Breast epithelium (tissue), 4 donors: Measurements from ENCODE around the gene CCNYL1. TPM values are rescaled to one million over a fixed set of nuclear protein-coding genes. Genes with fewer than 3 reads are reported as not detected.
"Not testable (repeated sequence)": the region's sequence is repeated elsewhere in the genome, so short reads cannot be mapped to it uniquely, and the experiment has no call there.

Experiments
- DNase-seq, 2 donors: peaks; one replicate each; pipeline ENCODE4 v3.0.0-alpha.2; 2019; ENCODE audit warnings: low spot score in 2 of 2
- H3K27ac ChIP-seq, 2 donors: fragments of 200-600 bp; sonication (generic) in 1 of 2; one replicate each; pipeline ENCODE4 v1.5.1; 2016 to 2019; ENCODE audit warnings: mild to moderate bottlenecking in 1 of 2
- H3K27me3 ChIP-seq, 2 donors: fragments of 200-600 bp; sonication (generic) in 1 of 2; one replicate each; pipeline versions ENCODE4 v1.5.1 to v1.6.0; 2017 to 2019; ENCODE audit warnings: control low read depth in 1 of 2, mild to moderate bottlenecking in 1 of 2
- H3K36me3 ChIP-seq: fragments of 200-600 bp; one replicate; pipeline ENCODE4 v1.5.1; 2019
- H3K4me1 ChIP-seq, 2 donors: fragments of 200-600 bp; sonication (generic); one replicate each; pipeline ENCODE4 v1.5.1; 2016 to 2019; ENCODE audit warnings: control low read depth in 1 of 2
- H3K4me3 ChIP-seq, 3 donors: fragments of 200-600 bp; sonication (generic); 1 replicate in 2 of 3; 2 replicates in 1 of 3; pipeline ENCODE4 v1.5.1; 2016 to 2019; ENCODE audit warnings: mild to moderate bottlenecking in 3 of 3, moderate library complexity in 2 of 3
- H3K9me3 ChIP-seq, 2 donors: fragments of 200-600 bp; sonication (generic) in 1 of 2; one replicate each; pipeline ENCODE4 v1.5.1; 2016 to 2019; ENCODE audit warnings: control low read depth in 1 of 2
- POLR2A ChIP-seq: fragments of 450-650 bp; IDR thresholded peaks from one replicate; pipeline ENCODE4 v1.6.1; 2016; ENCODE audit warnings: antibody characterized with exemption, mild to moderate bottlenecking, moderate library complexity
- POLR2AphosphoS5 ChIP-seq, 3 donors: sonication (generic); formaldehyde crosslinking; IDR thresholded peaks; one replicate each; pipeline ENCODE4 v1.6.1; 2017; ENCODE audit warnings: antibody characterized with exemption in 3 of 3
- intact Hi-C: fragments of 100-400 bp; cut with DNase I; formaldehyde crosslinking; loops from one replicate; pipeline ENCODE4 v1.15.1; 2023; ENCODE audit warnings: low total_unique reads
- total RNA-seq, 3 donors: library from RNA; depleted of rRNA; stranded (reverse); fragments of >200 nt; gene quantifications; one replicate each; pipeline ENCODE4 v1.1.0, GENCODE V29; 2016
- TF ChIP-seq, protein P1 (sequence below), 3 donors: fragments of 450-650 bp; IDR thresholded peaks; one replicate each; pipeline ENCODE4 v1.5.1; 2016 to 2017; ENCODE audit warnings: antibody characterized with exemption in 3 of 3, mild to moderate bottlenecking in 3 of 3, moderate library complexity in 3 of 3

CCNYL1 gene
- total RNA-seq, 3 donors from 2014 or later, result 10.0 to 17.4 (median 11.8) TPM

DNA sequence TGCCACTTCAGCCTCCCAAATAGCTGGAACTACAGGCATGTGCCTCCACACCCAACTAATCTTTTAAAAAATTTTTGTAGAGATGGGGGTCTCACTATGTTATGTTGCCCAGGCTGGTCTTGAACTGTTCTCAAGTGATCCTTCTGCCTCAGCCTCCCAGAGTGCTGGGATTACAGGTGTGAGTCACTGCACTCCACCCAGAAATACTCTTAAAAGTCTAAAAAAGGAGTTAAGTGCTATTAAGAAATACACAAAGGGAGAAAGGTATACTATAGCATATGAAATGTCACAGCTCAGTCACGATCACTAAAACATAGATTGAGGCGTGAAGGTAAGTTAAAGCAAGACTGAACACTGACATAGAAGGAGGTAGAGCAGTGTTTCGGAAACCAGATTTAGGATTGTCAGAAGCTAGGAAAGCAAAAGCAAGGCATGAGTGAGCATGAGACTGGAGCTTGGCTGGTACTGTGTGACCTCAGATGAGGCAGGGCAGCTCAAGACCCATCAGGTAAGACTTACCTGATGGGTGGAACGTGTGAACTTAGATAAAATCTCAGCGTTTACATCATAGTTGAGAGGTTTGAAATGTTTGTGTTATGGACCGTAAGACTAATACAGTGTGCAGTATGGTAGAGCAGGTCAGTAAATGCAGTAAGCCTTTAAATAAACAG, 9.2 kb downstream of the CCNYL1 start:
- Histone ChIP-seq H3K9me3 (no peaks in the 10 kb centered on the region), H3K27me3 (no peaks in the 10 kb centered on the region), H3K36me3 (no peaks in the 10 kb centered on the region), H3K4me1 (no peaks in the 10 kb centered on the region), H3K27ac (no peak overlapping the region), H3K4me3 (no peak overlapping the region)
- intact Hi-C loops, result no loop called here
- DNase-seq, result no peak
- TF ChIP-seq, protein P1, sequence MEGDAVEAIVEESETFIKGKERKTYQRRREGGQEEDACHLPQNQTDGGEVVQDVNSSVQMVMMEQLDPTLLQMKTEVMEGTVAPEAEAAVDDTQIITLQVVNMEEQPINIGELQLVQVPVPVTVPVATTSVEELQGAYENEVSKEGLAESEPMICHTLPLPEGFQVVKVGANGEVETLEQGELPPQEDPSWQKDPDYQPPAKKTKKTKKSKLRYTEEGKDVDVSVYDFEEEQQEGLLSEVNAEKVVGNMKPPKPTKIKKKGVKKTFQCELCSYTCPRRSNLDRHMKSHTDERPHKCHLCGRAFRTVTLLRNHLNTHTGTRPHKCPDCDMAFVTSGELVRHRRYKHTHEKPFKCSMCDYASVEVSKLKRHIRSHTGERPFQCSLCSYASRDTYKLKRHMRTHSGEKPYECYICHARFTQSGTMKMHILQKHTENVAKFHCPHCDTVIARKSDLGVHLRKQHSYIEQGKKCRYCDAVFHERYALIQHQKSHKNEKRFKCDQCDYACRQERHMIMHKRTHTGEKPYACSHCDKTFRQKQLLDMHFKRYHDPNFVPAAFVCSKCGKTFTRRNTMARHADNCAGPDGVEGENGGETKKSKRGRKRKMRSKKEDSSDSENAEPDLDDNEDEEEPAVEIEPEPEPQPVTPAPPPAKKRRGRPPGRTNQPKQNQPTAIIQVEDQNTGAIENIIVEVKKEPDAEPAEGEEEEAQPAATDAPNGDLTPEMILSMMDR (IDR thresholded peaks at IDR 0.05), result no peak
- TF ChIP-seq POLR2A (no peak), POLR2AphosphoS5 (IDR thresholded peaks at IDR 0.05) (no peak)

DNA sequence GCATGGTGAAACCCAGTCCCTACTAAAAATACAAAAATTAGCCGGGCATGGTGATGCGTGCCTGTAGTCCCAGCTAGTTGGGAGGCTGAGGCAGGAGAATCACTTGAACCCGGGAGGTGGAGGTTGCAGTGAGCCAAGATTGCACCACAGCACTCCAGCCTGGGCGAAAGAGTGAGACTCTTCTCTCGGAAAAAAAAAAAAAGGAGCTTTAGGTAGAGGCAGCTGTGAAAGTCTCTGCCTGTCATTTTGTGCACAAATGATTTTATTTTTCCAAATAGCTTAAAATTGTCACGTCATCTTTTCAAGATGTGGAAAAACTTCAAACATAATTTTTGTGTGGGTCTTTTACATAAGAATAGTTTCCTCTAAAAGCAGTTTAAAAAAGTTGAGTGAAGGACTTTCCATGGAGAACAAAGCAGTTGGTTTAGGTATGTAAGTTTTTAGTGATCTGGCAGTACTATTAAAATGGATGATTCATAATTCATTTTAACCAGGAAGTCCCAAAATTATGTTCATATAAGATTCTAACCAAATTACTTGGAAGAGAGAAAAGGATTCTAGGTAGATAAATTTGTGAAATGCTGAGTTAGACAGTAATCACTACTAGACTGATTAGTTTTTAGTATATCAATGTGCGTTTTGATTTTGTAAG, 11.5 kb downstream of the CCNYL1 start:
- no peaks in the 10 kb centered on the region for H3K9me3 ChIP-seq
- no peak overlapping the region for H3K27ac ChIP-seq
- H3K4me1 ChIP-seq, result no peaks in the 10 kb centered on the region
- intact Hi-C loops, result no loop called here
- TF ChIP-seq, protein P1 (IDR thresholded peaks at IDR 0.05), result no peak
- TF ChIP-seq POLR2A (no peak), POLR2AphosphoS5 (IDR thresholded peaks at IDR 0.05) (no peak)
- no peaks in the 10 kb centered on the region for H3K27me3 ChIP-seq
- H3K36me3 ChIP-seq, result no peaks in the 10 kb centered on the region
- DNase-seq, result no peak
- H3K4me3 ChIP-seq, result no peak overlapping the region

DNA sequence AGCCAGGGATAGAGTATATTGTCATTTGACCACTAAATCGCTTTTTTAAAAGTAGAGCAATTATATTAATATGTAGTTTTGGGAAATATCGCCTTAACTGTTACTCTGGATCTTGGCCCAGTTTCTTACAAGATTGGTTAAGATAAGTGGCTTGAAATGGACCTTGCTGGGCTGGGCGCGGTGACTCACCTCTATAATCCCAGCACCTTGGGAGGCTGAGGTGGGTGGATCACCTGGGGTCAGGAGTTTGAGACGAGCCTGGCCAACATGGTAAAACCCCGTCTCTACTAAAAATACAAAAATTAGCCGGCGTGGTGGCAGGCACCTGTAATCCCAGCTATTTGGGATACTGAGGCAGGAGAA, 12.0 kb downstream of the CCNYL1 start:
- H3K27ac ChIP-seq, H3K4me3 ChIP-seq, intact Hi-C loops, DNase-seq, H3K27me3 ChIP-seq, H3K4me1 ChIP-seq, H3K36me3 ChIP-seq, H3K9me3 ChIP-seq: not testable (repeated sequence)

DNA sequence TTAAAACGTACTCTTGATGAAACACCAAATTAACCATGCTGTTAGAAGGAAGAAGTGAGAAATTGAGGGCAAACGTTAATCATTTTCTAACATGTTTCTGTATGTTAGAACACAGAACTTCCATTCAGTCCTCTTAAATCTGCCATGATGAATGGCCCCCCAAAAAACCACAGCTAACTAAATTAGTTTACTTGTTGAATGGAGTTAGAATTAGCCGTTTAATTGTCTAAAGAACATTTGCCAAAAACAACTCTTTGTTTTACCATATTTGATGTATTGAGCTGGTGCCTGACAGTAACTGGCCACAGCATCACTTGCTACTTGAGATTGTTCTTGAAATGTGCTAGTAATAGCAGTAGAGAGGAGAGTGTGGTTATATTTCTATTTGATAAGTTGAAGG, 12.7 kb downstream of the CCNYL1 start:
- Histone ChIP-seq H3K27me3 (no peaks in the 10 kb centered on the region), H3K4me3 (no peak overlapping the region), H3K27ac (no peak overlapping the region), H3K9me3 (no peaks in the 10 kb centered on the region), H3K36me3 (no peaks in the 10 kb centered on the region), H3K4me1 (no peaks in the 10 kb centered on the region)
- no peak for DNase-seq
- intact Hi-C loops, result no loop called here
- no peak for TF ChIP-seq POLR2AphosphoS5 (IDR thresholded peaks at IDR 0.05)
- no peak for TF ChIP-seq POLR2A
- TF ChIP-seq, protein P1 (IDR thresholded peaks at IDR 0.05), result no peak

DNA sequence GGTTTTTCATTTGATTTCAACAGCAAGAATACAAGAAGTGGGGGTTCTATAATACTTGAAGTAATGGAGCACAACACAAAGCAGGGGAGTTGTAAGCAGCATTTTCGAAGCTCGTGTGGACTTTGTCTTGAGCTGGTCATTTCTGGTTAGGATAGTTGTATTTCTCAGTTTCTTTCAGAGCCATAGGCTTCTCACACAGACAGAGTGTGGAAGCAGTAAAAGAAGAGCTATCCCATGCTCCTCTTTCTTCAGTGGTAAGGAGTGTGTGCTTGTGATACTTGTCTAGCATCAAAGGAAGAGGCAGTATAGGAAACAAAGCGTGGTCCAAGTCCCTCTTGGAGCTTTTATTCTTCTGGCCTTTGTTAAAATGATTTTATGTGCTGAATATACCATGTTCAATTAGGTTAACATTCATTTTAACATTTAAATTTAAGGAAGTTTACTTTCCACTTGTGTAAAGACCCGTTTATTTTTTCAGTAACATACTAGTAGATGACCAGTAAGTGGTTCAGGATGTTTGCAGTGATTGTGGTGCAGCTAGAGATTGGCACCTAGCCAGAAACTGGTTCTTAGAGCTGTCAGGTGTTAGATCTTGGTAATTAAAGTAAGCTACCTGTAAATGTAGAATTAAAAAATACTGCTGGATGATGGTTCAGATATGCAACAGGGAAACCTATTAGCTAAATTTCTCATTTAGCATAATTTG, 14.6 kb downstream of the CCNYL1 start:
- TF ChIP-seq POLR2A (no peak), POLR2AphosphoS5 (IDR thresholded peaks at IDR 0.05) (no peak)
- TF ChIP-seq, protein P1 (IDR thresholded peaks at IDR 0.05), result no peak
- no peaks in the 10 kb centered on the region for H3K36me3 ChIP-seq
- no peaks in the 10 kb centered on the region for H3K4me1 ChIP-seq
- intact Hi-C loops, result no loop called here
- no peaks in the 10 kb centered on the region for H3K9me3 ChIP-seq
- no peak overlapping the region for H3K27ac ChIP-seq
- H3K27me3 ChIP-seq, result no peaks in the 10 kb centered on the region
- H3K4me3 ChIP-seq, result no peak overlapping the region
- no peak for DNase-seq
